CD14-positive monocyte (primary cell): ENCODE data around the gene NDUFA8. TPM values are rescaled to one million over a fixed set of nuclear protein-coding genes. Genes with fewer than 3 reads are reported as not detected.
A peak's percentile ranks its signal among the peaks of the same experiment; 100 is the strongest.

Experiments
- DNase-seq, 3 donors: peaks; one replicate each; pipeline ENCODE4 v3.0.0-alpha.2; 2011 to 2022
- H2AFZ ChIP-seq: 2 replicates; pipeline ENCODE4 v1.6.0; 2012; ENCODE audit warnings: mild to moderate bottlenecking, low read depth, low read length, inconsistent platforms; ENCODE audit not compliant: insufficient read depth, poor library complexity, severe bottlenecking
- H3K27ac ChIP-seq, 2 donors: 1 replicate in 1 of 2; 2 replicates in 1 of 2; pipeline ENCODE4 v1.5.1; 2012 to 2013; ENCODE audit warnings: low read length in 2 of 2, control low read depth in 1 of 2, inconsistent platforms in 1 of 2, low read depth in 1 of 2, mild to moderate bottlenecking in 1 of 2
- H3K27me3 ChIP-seq, 2 donors: one replicate each; pipeline versions ENCODE4 v1.6.0 to v1.6.1; 2011 to 2013; ENCODE audit warnings: low read length in 2 of 2; ENCODE audit not compliant: control insufficient read depth in 2 of 2, insufficient read depth in 2 of 2
- H3K36me3 ChIP-seq, 2 donors: replicated peaks in 1 of 2; 1 replicate in 1 of 2; 2 replicates in 1 of 2; pipeline versions ENCODE4 v1.5.1 to v1.6.1; 2012 to 2013; ENCODE audit warnings: low read length in 2 of 2, control low read depth in 1 of 2, inconsistent platforms in 1 of 2, mild to moderate bottlenecking in 1 of 2; ENCODE audit not compliant: insufficient read depth in 2 of 2, control insufficient read depth in 1 of 2
- H3K4me1 ChIP-seq, 2 donors: 1 replicate in 1 of 2; 2 replicates in 1 of 2; pipeline versions ENCODE4 v1.5.1 to v1.6.1; 2012 to 2013; ENCODE audit warnings: low read length in 2 of 2, control low read depth in 1 of 2, inconsistent platforms in 1 of 2, mild to moderate bottlenecking in 1 of 2, moderate library complexity in 1 of 2; ENCODE audit not compliant: insufficient read depth in 2 of 2, control insufficient read depth in 1 of 2
- H3K4me2 ChIP-seq: replicated peaks from 2 replicates; pipeline ENCODE3; 2012; ENCODE audit warnings: low read length, moderate library complexity, mild to moderate bottlenecking; ENCODE audit not compliant: poor library complexity, severe bottlenecking; ENCODE audit errors: extremely low read depth
- H3K4me3 ChIP-seq, 3 experiments: fragments of 200-600 bp in 1 of 3; sonication (generic) in 1 of 3; replicated peaks in 1 of 3; 1 replicate in 2 of 3; 2 replicates in 1 of 3; pipeline ENCODE4 v1.5.1; 2011 to 2013; ENCODE audit warnings: low read length in 3 of 3, mild to moderate bottlenecking in 3 of 3, control low read depth in 2 of 3, low read depth in 2 of 3, inconsistent platforms in 1 of 3, moderate library complexity in 1 of 3
- H3K79me2 ChIP-seq: 2 replicates; pipeline ENCODE4 v1.6.0; 2012; ENCODE audit warnings: mild to moderate bottlenecking, control low read depth, inconsistent platforms, low read length, moderate library complexity; ENCODE audit not compliant: insufficient read depth
- H3K9ac ChIP-seq: 2 replicates; pipeline ENCODE4 v1.6.0; 2017; ENCODE audit warnings: low read length, mild to moderate bottlenecking; ENCODE audit not compliant: insufficient read depth, poor library complexity, severe bottlenecking
- H3K9me3 ChIP-seq, 2 donors: replicated peaks in 1 of 2; 1 replicate in 1 of 2; 2 replicates in 1 of 2; pipeline versions ENCODE4 v1.5.1 to v1.6.1; 2012 to 2013; ENCODE audit warnings: low read length in 2 of 2, control low read depth in 1 of 2; ENCODE audit not compliant: control insufficient read depth in 1 of 2, insufficient read depth in 1 of 2
- H4K20me1 ChIP-seq: 2 replicates; pipeline ENCODE4 v1.6.0; 2012; ENCODE audit warnings: mild to moderate bottlenecking, low read length, control low read depth, moderate library complexity; ENCODE audit not compliant: insufficient read depth
- H3K27ac Mint-ChIP-seq, 7 donors: one replicate each; pipeline ENCODE4 v1.8.0; 2020; ENCODE audit warnings: mild to moderate bottlenecking in 7 of 7, mixed read lengths in 7 of 7, moderate library complexity in 6 of 7, inconsistent platforms in 2 of 7
- H3K27me3 Mint-ChIP-seq, 3 donors: one replicate each; pipeline ENCODE4 v1.8.0; 2021 to 2022; ENCODE audit warnings: low read depth in 3 of 3, mild to moderate bottlenecking in 3 of 3, mixed read lengths in 3 of 3, moderate library complexity in 3 of 3, inconsistent platforms in 1 of 3
- H3K36me3 Mint-ChIP-seq, 2 donors: one replicate each; pipeline ENCODE4 v1.8.0; 2020; ENCODE audit warnings: mixed read lengths in 2 of 2, inconsistent platforms in 1 of 2, mild to moderate bottlenecking in 1 of 2
- H3K4me1 Mint-ChIP-seq: one replicate; pipeline ENCODE4 v1.8.0; 2020; ENCODE audit warnings: mild to moderate bottlenecking, mixed read lengths
- H3K4me3 Mint-ChIP-seq, 2 donors: one replicate each; pipeline ENCODE4 v1.8.0; 2020; ENCODE audit warnings: mild to moderate bottlenecking in 2 of 2, mixed read lengths in 2 of 2, moderate library complexity in 1 of 2
- H3K9me3 Mint-ChIP-seq, 7 donors: one replicate each; pipeline ENCODE4 v1.8.0; 2020 to 2022; ENCODE audit warnings: mixed read lengths in 7 of 7, mild to moderate bottlenecking in 6 of 7, moderate library complexity in 6 of 7, inconsistent platforms in 2 of 7
- WGBS: methylation state at CpG from one replicate; pipeline ENCODE4 v1.1.5; 2013; ENCODE audit warnings: missing lambda C conversion rate; ENCODE audit not compliant: insufficient coverage; 5-methylcytosine and 5-hydroxymethylcytosine counted together
- intact Hi-C, 2 donors: fragments of 100-400 bp; cut with micrococcal nuclease; formaldehyde crosslinking; loops; one replicate each; pipeline versions ENCODE4 v1.15.0 to v1.15.1; 2023
- polyA plus RNA-seq, 3 donors: library from polyadenylated mRNA; depleted of rRNA in 1 of 3; unstranded in 2 of 3; stranded (reverse) in 1 of 3; fragments of 300-500 nt in 2 of 3; fragments of >200 nt in 1 of 3; fragmentation: Illumina TruSeq in 2 of 3; gene quantifications; 1 replicate in 2 of 3; 2 replicates in 1 of 3; pipeline ENCODE4 v1.2.3, GENCODE V29; 2012 to 2021
- TF ChIP-seq, protein P1 (sequence below): fragments of 200-600 bp; IDR thresholded peaks from one replicate; pipeline ENCODE4 v1.8.0; 2022; ENCODE audit warnings: antibody characterized with exemption, mild to moderate bottlenecking

Gene NDUFA8
- polyA plus RNA-seq, 3 donors, result 19.6 to 71.2 (median 63.5) TPM

DNA sequence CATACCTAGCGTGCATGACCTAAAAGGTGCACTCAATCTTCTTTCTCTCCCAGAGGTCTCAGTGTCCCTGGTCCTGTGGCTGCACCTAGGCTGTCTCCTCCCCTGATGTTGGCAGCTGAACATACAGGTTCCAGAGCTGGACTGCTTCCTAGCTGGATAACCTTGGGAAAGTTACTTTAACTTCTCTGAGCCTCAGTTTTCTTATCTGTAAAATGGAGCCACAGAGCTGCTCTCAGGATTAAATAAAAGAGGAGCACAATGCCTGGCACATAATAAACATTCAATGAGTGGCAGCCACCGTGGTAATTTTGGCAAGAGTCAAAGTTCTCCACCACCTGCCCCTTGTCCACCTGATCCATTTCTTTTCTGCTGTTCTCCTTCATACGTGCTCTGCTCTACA lies 14.1 kb upstream of the NDUFA8 start:
- H3K27me3 ChIP-seq, result no peaks in the 10 kb centered on the region
- H2AFZ ChIP-seq, result no peak overlapping the region
- Mint-ChIP-seq H3K36me3 (no peaks in the 10 kb centered on the region), H3K4me3 (no peak overlapping the region), H3K9me3 (peaks cover 0 to 5% (median 0%) of the 10 kb centered on the region in 7 donors), H3K27ac (no peak overlapping the region), H3K27me3 (peaks cover 10 to 20% (median 19%) of the 10 kb centered on the region in 3 donors), H3K4me1 (no peaks in the 10 kb centered on the region)
- no peak overlapping the region for H3K4me3 ChIP-seq
- H3K79me2 ChIP-seq, result no peaks in the 10 kb centered on the region
- no peak overlapping the region for H3K9ac ChIP-seq
- no peak overlapping the region for H3K27ac ChIP-seq
- 93% methylated on average over 3 of the region's 3 CpGs for WGBS
- H3K4me1 ChIP-seq, result no peaks in the 10 kb centered on the region
- no peaks in the 10 kb centered on the region for H4K20me1 ChIP-seq
- H3K4me2 ChIP-seq, result no peak overlapping the region
- TF ChIP-seq, protein P1, sequence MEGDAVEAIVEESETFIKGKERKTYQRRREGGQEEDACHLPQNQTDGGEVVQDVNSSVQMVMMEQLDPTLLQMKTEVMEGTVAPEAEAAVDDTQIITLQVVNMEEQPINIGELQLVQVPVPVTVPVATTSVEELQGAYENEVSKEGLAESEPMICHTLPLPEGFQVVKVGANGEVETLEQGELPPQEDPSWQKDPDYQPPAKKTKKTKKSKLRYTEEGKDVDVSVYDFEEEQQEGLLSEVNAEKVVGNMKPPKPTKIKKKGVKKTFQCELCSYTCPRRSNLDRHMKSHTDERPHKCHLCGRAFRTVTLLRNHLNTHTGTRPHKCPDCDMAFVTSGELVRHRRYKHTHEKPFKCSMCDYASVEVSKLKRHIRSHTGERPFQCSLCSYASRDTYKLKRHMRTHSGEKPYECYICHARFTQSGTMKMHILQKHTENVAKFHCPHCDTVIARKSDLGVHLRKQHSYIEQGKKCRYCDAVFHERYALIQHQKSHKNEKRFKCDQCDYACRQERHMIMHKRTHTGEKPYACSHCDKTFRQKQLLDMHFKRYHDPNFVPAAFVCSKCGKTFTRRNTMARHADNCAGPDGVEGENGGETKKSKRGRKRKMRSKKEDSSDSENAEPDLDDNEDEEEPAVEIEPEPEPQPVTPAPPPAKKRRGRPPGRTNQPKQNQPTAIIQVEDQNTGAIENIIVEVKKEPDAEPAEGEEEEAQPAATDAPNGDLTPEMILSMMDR, result no peak
- no peaks in the 10 kb centered on the region for H3K9me3 ChIP-seq
- no peak for DNase-seq
- H3K36me3 ChIP-seq, result no peaks in the 10 kb centered on the region
- intact Hi-C loops, result no loop called here

- H4K20me1 ChIP-seq, result no peaks in the 10 kb centered on the region
- no peak overlapping the region for H3K4me3 ChIP-seq
- no peak overlapping the region for H3K4me3 Mint-ChIP-seq
- H3K4me2 ChIP-seq, result no peak overlapping the region
- H3K36me3 Mint-ChIP-seq, result no peaks in the 10 kb centered on the region
- H3K27ac ChIP-seq, result no peak overlapping the region
- no peak overlapping the region for H2AFZ ChIP-seq
- no peaks in the 10 kb centered on the region for H3K36me3 ChIP-seq
- peaks cover 0 to 5% (median 0%) of the 10 kb centered on the region in 7 donors for H3K9me3 Mint-ChIP-seq
- no peaks in the 10 kb centered on the region for H3K4me1 ChIP-seq
- TF ChIP-seq, protein P1, result no peak
- no peaks in the 10 kb centered on the region for H3K9me3 ChIP-seq
- no peaks in the 10 kb centered on the region for H3K27me3 ChIP-seq
- no peak overlapping the region for H3K9ac ChIP-seq
- intact Hi-C loops, result no loop called here
- WGBS, result 96% methylated on average over 7 of the region's 7 CpGs
- DNase-seq, result no peak
- no peaks in the 10 kb centered on the region for H3K4me1 Mint-ChIP-seq
- H3K27ac Mint-ChIP-seq, result peak overlapping the region in 1 of 7 donors; percentile 5
- peaks cover 10 to 22% (median 14%) of the 10 kb centered on the region in 3 donors for H3K27me3 Mint-ChIP-seq
- no peaks in the 10 kb centered on the region for H3K79me2 ChIP-seq
These were observed 12.6 kb upstream of the NDUFA8 start for GRCh38 chr9:122172131-122172530.
